Hematopoietic multipotent progenitor cell treated with erythropoietin and hydrocortisone succinate and interleukin-3 and kit ligand, for 15 days (in vitro differentiated cells): ENCODE results near the gene CAMLG.
"Not testable (repeated sequence)": the region's sequence is repeated elsewhere in the genome, so short reads cannot be mapped to it uniquely, and the experiment has no call there.

Experiments
- DNase-seq: peaks from one replicate; pipeline ENCODE4 v3.0.0-alpha.2; 2015; ENCODE audit warnings: low spot score

CAMLG gene

DNA sequence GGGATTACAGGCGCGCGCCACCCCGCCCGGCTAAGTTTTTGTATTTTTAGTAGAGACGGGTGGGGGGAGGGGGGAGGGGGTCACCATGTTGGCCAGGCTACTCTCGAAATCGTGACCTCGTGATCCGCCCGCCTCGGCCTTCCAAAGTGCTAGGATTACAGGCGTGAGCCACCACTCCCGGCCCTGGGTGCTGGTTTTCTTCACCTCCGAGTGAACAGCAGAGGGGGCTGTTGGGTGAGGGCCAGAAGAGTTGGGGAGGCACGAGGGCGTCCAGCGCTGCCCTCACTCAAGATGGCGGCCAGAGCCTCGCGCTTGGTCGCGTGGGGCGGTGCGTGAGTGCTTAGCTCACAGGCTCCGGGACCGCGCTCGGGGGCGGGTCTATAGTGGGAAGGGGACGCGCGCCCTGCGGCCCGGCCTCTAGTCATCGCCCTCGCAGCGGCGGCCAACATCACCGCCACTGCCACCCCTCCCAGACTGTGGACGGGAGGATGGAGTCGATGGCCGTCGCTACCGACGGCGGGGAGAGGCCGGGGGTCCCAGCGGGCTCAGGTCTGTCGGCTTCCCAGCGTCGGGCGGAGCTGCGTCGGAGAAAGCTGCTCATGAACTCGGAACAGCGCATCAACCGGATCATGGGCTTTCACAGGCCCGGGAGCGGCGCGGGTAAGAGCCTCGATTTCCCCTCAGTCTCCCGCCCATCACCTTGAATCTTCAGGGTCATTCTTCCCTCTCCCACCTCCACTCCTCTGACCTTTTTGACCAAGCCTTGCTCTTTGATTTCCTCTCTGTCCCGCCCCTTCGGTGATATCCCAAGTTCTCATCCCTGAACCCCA is at the start of gene CAMLG:
TSS of gene CAMLG (plus strand) at position 416 of the 830 bp plus-strand sequence. CDS start at position 489, 73 bp downstream.
- DNase-seq = peak; percentile 96

DNA sequence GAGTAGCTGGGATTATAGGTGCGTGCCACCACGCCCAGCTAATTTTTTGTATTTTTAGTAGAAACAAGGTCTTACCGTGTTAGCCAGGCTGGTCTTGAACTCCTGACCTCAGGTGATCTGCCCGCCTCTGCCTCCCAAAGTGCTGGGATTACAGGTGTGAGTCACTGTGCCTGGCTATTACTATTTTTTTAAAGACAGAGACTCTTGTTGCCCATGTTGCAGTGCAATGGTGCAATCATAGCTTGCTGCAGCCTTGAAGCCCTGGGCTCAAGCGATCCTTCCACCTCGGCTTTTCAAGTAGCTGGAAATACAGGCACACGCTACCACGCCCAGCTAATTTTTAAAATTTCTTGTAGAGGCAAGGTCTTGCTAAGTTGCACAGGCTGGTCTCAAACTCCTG is 48.2 kb upstream of the CAMLG start:
- not testable (repeated sequence) for DNase-seq

DNA sequence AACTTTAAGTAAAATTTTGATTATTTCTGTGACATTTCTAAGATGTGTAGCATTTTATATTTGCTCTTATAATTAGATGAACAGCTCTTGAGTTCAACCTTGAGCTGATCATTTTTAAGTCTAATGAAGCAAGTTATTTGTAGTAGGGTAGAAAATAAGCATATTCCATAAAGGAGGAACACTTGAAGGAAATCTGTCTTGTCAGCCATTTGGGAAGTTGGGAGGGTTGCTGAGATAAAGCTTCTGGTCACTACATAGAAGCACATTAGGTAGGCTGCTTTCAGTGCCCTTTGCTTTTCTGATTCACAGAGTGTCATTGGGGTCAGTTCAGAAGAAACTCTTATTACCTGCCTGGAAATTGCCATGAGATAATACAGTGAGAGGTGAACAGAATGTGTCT is 45.6 kb upstream of the CAMLG start:
- DNase-seq = no peak

DNA sequence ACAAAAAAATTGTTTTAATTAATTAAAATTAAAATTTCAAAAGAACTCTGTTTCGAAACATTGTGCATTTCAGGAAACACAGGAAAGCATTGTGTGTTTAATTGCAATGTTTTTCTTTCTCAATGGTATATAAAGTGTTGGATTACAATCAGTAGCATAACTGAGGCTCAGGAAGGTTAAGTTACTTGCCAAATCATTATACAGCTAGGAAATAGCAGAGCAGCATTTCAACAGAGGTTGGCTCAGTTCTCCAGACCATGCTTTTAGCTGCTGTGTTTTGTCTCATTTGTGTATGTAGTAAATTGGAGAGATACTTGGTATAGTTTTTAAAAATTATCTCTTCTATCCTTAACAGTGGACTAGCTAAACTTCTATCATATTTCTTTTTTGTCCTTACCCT is 30.0 kb upstream of the CAMLG start:
- no peak for DNase-seq

DNA sequence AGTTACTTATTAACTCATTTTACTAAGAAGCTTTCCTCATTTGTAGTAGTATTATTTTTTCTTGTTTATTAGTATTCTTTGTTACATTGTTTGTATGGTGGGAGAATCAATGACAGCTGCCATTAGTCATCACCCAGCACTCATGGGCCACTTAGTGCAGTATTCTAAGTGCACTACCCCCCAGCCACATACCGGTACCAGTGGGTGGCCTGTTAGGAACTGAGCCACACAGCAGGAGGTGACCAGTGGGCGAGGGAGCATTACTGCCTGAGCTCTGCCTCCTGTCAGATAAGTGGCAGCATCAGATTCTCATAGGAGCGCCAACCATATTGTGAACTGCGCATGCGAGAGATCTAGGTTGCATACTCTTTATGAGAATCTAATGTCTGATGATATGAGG is 24.2 kb upstream of the CAMLG start:
- DNase-seq = no peak

DNA sequence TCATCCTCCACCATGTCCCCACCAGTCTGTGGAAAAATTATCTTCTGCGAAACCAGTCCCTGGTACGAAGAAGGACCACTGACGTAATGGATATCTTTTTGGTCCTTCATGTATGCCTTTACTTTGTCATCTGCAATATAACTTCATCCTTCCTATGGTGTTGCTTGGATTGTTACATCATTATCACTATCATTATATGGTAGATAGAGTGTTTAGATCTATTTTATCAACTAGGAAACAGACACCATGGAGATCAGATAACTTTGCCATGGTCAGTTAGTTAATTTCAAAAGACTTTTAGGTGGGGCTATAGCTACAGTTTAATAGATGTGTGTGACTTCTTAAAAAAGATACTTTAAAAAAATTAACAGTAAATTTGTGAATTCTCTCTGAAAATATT is 23.8 kb upstream of the CAMLG start:
- DNase-seq = no peak

DNA sequence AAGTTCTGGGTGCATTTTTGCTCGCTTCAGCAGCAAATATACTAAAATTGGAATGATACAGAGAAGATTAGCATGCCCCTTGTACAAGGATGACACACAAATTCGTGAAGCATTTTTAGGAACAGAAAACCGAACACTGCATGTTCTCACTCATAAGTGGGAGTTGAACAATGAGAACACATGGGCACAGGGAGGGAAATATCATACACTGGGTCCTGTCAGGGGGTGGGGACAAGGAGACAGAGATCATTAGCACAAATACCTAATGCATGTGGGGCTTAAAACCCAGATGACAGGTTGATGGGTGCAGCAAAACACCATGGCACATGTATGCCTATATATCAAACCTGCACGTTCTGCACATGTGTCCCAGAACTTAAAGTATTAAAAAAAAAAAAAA is 22.9 kb upstream of the CAMLG start:
- not testable (repeated sequence) for DNase-seq

DNA sequence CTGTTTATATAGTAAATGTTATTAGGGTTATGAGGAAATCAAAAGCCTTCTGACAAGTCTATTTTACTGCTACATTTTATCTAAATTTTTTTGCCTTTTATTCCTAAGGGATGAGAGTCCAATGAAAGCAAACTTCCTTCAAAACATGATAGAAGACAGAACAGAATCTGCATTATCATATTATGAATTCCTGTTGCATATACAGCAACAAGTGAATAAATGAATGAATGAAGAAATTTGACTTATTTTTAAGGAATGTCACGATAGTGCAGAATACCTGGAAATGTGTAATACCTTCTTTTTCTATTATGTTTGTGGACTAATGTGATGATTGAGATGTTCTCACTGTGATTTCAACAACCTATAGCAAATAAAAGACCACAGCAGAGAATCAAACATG is 13.5 kb upstream of the CAMLG start:
- no peak for DNase-seq

DNA sequence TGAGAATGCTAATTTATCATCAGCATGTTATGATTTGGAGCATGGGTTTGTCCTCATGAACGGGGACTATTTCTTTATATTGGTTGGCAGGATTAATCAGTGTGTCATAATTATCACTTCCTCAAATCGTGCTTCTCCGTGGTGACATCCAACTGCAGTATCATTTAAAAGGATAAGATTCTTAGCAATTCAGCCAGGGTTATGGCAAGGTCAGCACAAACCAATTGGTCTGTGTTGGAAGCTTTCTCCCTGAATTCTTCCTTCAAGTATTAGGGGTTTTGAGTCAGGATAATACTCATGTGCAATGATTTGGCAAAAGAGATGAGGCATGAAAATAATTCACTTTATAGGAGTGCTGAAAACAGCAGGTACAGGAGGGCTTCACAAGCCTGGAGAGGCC is 5.5 kb upstream of the CAMLG start:
- DNase-seq = no peak

DNA sequence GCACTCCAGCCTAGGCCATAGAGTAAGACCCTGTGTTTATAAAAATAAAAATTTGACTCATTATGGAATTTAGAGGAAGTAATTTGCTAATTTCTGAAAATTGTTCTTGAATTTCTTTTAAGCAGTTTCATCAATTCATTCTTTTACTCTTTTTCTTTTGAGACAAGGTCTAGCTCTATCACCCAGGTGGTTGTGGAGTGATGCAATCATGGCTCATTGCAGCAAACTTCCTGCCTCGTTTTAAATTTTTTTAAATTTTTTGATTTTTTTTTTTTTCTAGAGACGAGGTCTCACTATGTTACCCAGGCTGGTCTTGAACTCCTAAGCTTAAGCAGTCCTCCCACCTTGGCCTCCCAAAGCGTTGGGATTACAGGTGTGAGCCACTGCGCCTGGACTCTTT is 3.1 kb upstream of the CAMLG start:
- no peak for DNase-seq

DNA sequence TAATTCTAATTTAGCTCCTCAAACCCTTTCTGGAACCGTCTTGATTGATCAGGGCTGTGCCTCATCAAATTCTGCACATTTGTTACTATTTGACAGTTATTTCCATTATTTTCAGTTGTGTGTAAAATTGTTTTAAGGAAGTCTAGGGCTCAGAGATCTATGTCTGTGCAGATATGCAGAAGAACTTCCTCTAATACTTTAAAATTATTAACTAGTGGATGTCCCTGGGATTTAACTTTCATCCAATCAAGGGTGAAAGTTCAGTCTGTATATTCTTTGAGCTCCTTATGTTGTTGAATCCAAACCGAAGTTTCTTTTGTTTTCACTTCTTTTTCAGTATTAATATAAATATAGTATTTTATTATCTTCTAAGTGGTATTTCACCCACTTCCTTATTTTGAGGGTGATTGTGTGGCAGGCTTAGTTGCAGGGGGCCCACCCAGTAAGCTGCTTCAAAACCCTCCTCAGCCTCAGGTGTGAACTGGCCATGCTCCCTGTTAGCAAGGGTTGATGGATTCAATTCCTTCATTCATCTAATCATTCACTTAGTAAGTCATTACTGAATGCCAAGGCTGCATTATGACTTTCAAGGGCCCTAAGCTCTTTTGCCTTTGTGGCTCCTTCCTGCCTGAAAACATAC is 2.1 kb upstream of the CAMLG start:
- no peak for DNase-seq

DNA sequence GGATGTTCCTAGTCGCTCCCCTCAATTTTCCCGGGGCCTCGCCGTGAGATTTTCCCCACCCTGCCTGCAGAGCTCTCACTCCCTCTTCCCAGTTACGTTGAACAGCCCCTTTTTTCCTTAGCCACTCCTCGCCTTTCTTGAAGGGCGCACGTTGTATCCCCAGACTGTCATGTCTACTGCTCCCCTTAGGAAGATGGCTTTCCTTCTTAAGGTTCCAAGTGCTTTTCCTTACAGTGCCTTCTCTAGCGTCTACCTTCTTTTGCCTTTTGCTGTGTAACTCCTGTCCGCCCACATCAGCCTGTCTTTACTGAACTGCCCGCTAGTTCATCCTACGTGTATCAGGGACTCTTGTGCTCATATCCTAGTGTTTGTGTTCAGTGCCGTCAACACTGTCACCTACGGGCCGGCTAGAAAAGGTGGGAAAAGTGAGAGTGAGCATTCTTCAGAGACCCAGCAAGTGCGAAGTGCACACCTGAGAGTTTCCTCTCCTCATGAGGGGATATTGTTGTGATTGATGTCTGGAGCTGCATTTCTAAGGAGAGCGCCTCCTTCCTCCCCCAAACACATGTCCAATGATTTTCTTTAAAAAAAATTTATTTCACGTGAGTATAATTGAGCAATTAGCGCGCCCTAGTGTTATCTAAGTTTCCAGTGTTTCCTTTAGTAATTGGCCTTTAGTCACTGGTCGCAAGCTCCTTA is 764 bp downstream of the CAMLG start:
- DNase-seq = peak; percentile 61

DNA sequence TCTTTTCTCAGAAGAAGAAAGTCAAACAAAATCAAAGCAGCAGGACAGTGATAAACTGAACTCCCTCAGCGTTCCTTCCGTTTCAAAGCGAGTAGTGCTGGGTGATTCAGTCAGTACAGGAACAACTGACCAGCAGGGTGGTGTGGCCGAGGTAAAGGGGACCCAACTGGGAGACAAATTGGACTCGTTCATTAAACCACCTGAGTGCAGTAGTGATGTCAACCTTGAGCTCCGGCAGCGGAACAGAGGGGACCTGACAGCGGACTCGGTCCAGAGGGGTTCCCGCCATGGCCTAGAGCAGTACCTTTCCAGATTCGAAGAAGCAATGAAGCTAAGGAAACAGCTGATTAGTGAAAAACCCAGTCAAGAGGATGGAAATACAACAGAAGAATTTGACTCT is 2.7 kb downstream of the CAMLG start:
- no peak for DNase-seq

DNA sequence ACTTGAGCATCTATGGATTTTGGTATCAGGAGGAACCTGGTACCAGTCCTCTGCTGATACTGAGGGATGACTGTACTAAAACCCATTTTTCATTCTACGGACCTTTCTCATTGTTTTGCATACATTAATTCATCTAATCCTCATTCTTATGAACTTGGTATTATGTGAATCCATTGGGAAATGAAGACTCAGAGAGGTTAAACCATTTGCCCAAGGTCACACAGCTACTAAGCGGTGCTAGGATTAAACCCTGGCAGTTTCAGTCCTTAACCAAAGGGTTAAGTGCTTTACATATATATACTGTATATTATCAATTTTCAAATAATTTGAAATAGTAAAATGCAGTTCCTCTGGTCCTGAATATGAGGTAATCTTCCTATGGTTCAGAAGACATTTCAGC is 3.8 kb downstream of the CAMLG start:
- no peak for DNase-seq

DNA sequence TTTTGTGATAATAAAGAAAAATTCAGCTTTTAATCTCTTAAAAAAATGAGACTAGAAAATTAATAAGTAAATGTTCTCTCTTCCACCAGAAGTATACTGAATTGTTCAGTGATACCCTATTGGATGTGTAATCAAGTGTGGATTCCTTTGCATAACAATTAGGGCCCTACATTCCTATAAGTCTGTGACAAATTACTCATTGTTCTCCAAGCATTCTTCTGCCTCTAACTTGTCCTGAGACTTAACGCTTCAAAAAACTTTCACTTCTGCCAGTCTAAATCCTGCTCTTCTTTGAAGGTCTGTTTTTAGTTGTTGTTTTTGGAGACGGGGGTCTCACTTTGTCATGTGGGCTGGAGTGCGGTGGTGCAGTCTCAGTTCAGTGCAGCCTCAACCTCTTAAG is 11.1 kb downstream of the CAMLG start:
- DNase-seq = no peak

DNA sequence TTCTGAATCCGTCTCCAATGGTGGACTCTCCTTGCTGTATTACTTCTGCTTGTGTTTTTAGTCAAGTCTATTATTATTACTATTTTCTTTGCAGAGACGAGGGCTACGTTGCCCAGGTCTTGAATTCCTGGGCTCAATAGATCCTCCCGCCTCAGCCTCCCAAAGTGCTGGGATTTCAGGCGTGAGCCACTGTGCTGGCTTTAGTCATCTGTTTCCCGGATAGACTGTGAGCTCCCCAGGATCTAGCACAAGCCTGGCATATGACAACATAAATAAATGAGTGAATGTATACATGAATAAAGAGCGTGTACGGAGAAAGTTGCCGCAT is 19.8 kb downstream of the CAMLG start:
- no peak for DNase-seq

DNA sequence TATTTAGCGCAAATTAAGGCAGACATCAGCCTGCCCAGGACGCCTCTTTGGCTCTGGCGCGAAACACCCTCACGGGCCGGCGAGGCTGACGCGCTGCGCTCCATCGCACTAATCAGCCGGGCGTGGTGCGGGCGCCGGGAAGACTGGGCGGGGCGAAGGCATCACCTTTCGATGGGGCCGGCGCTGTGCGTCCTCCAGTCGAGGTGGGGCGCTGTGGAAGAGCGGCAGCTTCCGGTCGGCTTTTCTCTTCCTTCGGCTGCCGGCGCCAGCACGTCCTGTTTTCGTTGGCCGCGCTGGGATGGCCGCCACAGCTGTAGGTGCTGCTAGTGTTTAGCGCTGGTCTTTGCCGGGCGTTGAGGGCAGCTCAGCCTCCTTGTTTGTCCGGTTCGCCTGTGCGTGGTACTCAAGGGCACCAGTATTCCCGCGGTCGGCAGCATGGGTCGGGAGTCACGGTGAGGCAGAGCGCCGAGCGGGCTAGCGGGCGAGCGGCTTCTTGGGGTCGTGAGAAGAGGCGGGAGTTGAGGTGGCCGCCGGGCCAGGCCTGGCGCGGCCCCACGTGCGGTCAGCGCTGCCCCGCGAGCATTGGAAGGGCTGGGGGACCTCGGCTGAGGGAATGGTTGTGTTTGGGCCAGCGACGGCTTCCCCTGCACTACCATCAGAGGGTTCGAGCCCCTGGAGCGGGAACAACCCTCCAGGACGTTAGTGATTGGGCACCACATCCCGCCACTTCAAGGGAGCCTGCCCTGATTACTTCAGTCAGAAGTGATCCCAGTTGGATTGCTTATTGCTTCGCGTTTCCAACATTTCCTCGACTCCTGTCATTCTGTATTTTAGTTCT is 20.4 kb downstream of the CAMLG start, which contains the start of gene DDX46:
TSS of gene DDX46 (plus strand) at position 276 of the 838 bp plus-strand sequence. CDS start at position 436, 160 bp downstream.
- peak; percentile 96 for DNase-seq

DNA sequence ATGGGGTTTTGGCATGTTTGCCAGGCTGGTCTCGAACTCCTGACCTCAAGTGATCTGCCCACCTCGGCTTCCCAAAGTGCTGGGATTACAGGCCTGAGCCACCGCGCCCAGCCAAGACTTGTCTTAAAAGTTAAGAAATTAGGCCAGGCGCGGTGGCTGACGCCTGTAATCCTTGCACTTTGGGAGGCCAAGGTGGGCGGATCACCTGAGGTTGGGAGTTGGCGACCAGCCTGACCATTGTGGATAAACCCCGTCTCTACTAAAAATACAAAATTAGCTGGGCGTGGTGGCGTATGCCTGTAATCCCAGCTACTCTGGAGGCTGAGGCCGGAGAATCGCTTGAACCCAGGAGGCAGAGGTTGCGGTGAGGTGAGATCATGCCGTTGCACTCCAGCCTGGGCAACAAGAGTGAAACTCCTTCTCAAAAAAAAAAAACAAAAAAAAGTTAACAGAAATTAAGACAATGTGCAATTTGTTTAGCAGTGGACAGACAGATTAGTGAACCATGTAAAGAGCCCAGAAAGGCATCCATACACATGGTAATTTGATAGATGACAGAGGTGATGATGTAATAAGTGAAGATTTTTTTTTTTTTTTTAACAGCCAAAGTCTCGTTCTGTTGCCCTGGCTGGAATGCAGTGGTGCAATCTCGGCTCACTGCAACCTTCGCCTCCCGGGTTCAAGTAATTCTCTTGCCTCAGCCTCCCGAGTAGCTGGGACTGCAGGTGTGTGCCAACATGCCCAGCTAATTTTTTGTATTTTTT is 29.4 kb downstream of the CAMLG start:
- not testable (repeated sequence) for DNase-seq

DNA sequence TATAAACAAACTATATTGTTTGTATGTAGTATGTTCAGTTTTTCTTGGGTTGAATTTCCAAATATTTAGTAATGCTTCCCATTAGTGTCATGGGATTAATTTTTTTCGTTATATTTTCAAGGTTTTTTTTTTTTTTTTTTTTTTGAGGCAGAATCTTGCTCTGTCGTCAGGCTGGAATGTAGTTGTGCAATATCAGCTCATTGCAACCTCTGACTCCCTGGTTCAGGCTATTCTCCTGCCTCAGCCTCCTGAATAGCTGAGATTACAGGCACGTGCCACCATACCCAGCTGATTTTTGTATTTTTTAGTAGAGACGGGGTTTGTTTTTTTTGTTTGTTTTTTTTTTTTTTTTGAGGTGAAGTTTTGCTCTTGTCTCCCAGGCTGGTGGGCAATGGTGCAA is 30.9 kb downstream of the CAMLG start:
- no peak for DNase-seq

DNA sequence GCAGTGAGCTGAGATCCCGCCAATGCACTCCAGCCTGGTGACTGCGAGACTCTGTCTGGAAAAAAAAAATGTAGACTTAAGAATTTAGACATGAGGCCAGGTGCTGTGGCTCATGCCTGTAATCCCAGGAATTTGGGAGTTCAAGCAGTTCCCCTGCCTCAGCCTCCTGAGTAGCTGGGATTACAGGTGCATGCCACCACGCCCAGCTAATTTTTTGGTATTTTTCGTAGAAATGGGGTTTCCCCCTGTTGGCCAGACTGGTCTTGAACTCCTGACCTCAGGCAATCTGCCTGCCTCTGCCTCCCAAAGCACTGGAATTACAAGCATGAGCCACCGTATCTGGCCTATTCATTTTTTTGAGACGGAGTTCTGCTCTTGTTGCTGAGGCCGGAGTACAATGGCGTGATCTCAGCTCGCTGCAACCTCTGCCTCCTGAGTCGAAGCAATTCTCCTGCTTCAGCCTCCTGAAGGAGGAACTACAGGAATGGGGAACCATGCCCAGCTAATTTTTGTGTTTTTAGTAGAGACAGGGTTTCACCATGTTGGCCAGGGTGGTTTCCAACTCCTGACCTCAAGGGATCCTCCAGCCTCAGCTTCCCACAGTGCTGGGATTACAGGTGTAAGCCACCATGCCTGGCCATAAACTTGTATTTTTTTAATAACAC is 34.2 kb downstream of the CAMLG start:
- no peak for DNase-seq

DNA sequence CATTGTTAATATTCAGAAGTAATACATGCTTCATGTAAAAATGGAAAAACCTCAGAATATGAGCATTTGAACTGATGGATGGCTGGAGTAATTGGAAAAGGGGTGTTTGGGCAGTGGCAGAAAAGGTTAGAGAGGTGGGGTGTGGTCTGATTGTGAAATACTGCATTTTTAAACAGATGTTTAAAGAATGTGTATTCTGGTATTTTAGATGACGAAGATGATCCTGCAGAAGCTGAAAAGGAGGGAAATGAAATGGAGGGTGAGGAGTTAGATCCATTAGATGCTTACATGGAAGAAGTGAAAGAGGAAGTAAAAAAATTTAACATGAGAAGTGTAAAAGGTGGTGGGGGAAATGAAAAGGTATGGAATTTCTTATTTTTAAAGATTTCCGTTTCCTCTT is 39.0 kb downstream of the CAMLG start:
- no peak for DNase-seq
